ENCODE measurements around the gene KAT2B. TPM values are rescaled to one million over a fixed set of nuclear protein-coding genes. Genes with fewer than 3 reads are reported as not detected.

The KAT2B gene
- total RNA-seq, 1 experiment from 2014 or later = 15.2 TPM

Other genes starting within 250 kb of the KAT2B start
- gene EFHB, start 106.2 kb upstream of the KAT2B start, total RNA-seq (2014; rRNA removed) = 0.13 and 0.34 TPM in 2 replicates
- 54.6 and 55.6 TPM in 2 replicates for gene RAB5A, start 93.3 kb upstream of the KAT2B start, total RNA-seq (2014; rRNA removed)
- not detected in 2 replicates for gene PP2D1, start 28.2 kb upstream of the KAT2B start, total RNA-seq (2014; rRNA removed)
- gene SGO1, start 145.8 kb downstream of the KAT2B start, total RNA-seq (2014; rRNA removed) = 19.3 and 20.0 TPM in 2 replicates